GM12874 (cell line): Measurements from ENCODE around the gene FAM110A.

Experiments
- TF ChIP-seq, protein P1 (sequence below): IDR thresholded peaks from 2 replicates; pipeline ENCODE4 v1.5.1; 2011; ENCODE audit warnings: low read depth, mild to moderate bottlenecking, control low read depth, low read length, moderate library complexity; ENCODE audit not compliant: insufficient read depth

The FAM110A gene

DNA sequence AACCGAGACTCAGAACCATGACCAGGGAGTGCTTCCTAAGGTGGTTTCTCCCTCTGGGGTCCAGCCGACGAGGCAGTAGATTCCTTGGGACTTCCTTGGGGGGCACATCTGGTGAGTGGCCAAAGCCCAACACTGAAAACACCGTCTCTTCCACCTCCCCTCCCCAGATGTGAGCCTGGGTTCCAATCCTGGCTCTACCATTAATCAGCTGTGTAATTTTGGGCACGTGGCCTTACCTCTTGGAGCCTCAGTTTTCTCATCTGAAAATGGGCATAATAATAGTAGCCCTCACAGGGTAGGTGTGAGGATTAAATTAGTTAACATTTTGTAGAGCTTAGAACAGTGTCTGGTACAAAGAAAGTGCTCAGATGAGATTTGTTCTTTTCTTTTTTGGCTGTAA lies 5.5 kb downstream of the FAM110A start:
- TF ChIP-seq, protein P1, sequence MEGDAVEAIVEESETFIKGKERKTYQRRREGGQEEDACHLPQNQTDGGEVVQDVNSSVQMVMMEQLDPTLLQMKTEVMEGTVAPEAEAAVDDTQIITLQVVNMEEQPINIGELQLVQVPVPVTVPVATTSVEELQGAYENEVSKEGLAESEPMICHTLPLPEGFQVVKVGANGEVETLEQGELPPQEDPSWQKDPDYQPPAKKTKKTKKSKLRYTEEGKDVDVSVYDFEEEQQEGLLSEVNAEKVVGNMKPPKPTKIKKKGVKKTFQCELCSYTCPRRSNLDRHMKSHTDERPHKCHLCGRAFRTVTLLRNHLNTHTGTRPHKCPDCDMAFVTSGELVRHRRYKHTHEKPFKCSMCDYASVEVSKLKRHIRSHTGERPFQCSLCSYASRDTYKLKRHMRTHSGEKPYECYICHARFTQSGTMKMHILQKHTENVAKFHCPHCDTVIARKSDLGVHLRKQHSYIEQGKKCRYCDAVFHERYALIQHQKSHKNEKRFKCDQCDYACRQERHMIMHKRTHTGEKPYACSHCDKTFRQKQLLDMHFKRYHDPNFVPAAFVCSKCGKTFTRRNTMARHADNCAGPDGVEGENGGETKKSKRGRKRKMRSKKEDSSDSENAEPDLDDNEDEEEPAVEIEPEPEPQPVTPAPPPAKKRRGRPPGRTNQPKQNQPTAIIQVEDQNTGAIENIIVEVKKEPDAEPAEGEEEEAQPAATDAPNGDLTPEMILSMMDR = no peak

DNA sequence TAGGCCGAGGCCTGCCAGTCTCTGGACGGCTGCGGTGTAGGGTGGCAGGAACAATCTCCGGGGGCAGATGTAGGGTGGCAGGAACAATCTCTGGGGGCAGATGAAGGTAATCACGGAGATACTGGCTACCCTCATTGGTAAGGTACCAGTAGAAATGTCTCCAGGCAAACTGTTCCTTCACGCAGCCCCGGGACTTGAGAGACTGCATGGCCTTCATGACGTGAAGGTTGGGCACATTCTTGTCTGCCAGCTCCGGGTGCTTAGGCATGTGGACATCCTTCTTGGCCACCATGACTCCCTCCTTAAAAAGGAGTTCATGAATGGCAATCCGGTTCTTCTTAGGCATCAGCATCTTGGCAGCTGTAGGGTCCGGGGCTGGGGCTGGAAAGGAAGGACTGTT lies 6.1 kb downstream of the FAM110A start:
- TF ChIP-seq, protein P1 = no peak

DNA sequence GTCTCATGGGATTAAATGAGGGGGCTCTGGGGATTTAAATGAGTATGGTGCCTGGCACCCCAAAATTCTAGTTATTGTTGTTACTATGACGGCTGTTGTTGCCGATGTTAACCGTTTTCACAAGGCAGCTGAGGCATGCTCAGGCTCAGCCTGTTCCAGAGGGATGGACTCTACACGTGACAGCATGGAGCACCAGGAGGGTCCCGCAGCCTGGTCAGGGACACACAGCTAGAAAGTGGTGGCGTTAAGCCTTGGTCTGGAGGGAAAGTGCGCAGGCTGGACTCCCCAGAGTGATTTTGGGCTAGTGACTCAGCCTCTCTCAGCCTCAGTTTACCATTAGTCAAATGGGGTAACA lies 7.0 kb downstream of the FAM110A start:
- TF ChIP-seq, protein P1 = no peak

DNA sequence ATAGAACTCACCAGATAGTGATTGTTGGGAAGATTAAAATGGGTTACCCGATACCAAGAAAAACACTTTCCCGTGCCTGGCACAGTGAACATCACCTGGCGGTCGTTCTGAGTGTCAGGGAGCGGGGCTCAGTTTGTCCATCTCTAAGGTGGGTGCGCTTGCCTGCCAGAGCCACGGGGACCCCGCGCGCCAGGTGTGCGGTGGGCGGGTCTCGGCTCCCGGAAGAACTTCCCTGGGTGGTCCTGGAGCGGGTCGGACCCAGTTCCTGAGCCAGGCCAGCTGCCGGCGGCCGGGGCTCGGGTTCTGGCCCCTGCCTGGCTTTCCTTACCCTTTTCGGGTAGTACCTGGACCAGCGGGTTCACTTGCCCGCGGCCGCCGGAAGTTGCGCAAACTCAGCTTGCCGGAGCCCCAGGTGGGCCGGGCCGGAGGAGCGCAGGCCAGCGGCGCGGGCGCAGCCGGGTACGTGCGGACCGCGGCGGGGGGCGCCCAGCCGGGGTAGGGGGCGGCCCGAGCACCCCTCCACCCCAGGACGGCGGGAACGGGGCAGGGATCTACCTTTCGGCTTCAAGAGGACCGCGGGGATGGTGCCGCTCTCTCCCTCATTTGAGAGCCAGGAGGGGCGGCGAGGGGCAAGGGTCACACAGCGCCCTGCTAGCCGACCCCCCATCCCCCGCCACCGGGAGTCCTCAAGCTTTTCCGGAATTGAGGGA lies 7.5 kb downstream of the FAM110A start:
- TF ChIP-seq, protein P1 = no peak

DNA sequence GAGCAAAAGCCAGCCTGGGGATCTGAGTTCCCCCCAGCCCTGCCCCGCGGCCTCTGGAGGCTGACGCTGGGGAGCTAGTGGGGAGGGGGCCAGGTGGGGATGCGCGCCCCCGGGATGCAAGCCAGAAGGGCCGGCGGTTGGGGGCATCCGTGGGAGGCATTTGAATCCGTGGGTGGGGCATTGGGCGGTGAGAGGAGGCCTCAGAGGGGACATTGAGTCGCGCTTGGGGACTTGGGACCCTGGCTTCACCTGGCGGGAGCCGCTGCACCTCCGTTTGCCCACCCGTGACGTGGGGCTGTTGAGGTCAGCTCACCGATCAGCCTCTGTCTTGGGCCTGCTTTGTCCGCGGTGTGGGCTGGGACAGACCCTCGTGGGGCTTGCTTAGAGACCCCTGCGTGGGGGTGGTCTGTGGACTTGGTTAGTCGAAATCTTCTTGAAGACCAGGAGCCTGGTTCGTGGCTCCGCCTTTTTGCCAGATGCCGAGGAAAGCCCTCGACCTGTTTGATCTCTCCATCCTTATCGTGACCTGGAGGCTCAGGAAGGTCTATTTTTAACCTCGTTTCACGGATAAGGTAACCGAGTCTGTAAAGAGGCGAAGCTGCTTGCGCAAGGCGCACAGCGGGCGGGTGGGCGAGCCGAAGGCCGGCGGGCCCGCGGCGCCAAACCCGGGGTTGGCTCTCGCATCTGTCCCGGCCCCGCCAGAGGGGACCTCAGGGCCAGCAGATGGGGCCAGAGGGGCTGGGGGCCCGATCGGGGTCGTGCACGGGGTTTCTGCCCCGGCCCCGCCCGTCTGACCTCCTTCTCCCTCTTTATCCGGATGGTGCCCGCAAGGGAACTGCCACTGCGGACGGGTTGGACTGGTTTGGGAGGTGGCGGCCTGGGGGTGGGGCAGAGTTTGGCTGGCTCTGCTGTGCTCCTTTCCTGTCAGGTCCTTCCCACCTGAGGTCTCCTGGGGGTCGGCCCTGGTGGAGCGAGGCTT lies 8.3 kb downstream of the FAM110A start:
- TF ChIP-seq, protein P1 = no peak

DNA sequence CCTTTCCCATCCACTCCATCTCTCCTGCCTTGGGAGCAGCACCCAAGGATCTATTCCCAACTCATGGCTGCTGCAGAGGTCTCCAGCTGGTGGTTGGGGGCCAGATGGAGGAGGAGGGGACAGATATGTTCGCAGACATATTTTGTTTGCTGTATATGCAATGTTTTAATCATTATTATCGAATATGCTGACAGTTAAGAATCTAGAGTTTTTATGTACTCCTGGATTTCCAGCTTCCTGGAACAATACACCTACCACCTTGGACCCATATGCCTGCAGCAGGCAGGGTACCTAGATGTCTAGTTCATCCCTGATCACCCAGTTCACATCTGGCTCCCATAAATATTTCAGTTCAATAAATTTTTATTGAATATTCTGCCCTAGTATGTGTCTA lies 9.0 kb downstream of the FAM110A start:
- TF ChIP-seq, protein P1 = no peak

DNA sequence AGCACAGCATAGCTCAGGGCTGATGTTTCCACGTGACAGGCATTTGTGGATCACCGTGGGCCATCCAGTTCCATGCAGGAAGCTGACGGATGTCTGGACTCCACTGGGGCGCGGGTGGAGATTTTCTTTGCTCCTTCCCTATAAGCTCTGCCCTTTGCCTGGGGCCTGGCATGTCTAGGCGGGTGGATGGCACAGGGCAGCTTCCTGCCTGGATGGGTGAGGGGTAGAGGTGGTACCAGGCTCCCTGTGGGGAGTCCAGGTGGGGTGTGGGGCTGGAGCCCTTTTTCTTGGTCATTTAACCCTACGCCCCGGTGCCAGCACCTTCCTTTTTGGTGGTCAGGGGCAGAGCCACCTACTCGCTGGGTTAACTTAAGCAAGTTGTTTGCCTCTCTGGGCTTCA lies 10.4 kb downstream of the FAM110A start:
- TF ChIP-seq, protein P1 = no peak
